HEK293T (cell line): Measurements from ENCODE around the gene DIDO1.
"Not testable (repeated sequence)": the region's sequence is repeated elsewhere in the genome, so short reads cannot be mapped to it uniquely, and the experiment has no call there.

ENCODE experiments used
- CTCF ChIA-PET: fragments of 350-600 bp; formaldehyde crosslinking; extraction: SDS; loops from one replicate; lab custom pipeline; 2021; ENCODE audit warnings: antibody characterized with exemption, inconsistent platforms; lab: Yijun Ruan, JAX
- POLR2A ChIA-PET: fragments of 350-600 bp; formaldehyde crosslinking; extraction: SDS; loops from one replicate; lab custom pipeline; 2020; ENCODE audit warnings: antibody characterized with exemption, inconsistent platforms; lab: Yijun Ruan, JAX
- DNase-seq: peaks from one replicate; pipeline ENCODE4 v3.0.0; 2012; ENCODE audit warnings: mixed read lengths; ENCODE audit errors: extremely low spot score
- ARNT ChIP-seq: fragments of 450-650 bp; IDR thresholded peaks from 2 replicates; pipeline ENCODE4 v1.6.1; 2017; ENCODE audit warnings: mild to moderate bottlenecking
- BHLHE40 ChIP-seq: fragments of 450-650 bp; IDR thresholded peaks from 2 replicates; pipeline ENCODE4 v1.6.1; 2016; ENCODE audit warnings: mild to moderate bottlenecking, moderate library complexity, borderline replicate concordance
- CTBP1 ChIP-seq: fragments of 450-650 bp; IDR thresholded peaks from 2 replicates; pipeline ENCODE4 v1.6.1; 2016; ENCODE audit warnings: borderline replicate concordance
- ELF4 ChIP-seq: fragments of 450-650 bp; IDR thresholded peaks from 2 replicates; pipeline ENCODE4 v1.6.1; 2017; ENCODE audit warnings: antibody characterized with exemption
- FOXA1 ChIP-seq: fragments of 450-650 bp; IDR thresholded peaks from 2 replicates; pipeline ENCODE4 v1.6.1; 2016; ENCODE audit warnings: mild to moderate bottlenecking
- FOXK2 ChIP-seq: fragments of 450-650 bp; IDR thresholded peaks from 2 replicates; pipeline ENCODE4 v1.6.1; 2016; ENCODE audit warnings: mild to moderate bottlenecking
- FOXM1 ChIP-seq: fragments of 450-650 bp; IDR thresholded peaks from 2 replicates; pipeline ENCODE4 v1.6.1; 2017; ENCODE audit warnings: mild to moderate bottlenecking, borderline replicate concordance
- HDGF ChIP-seq: fragments of 450-650 bp; IDR thresholded peaks from 2 replicates; pipeline ENCODE4 v1.6.1; 2017; ENCODE audit warnings: antibody characterized with exemption, borderline replicate concordance
- L3MBTL2 ChIP-seq: fragments of 450-650 bp; conservative IDR thresholded peaks from 2 replicates; pipeline ENCODE4 v1.6.1; 2016; ENCODE audit warnings: mild to moderate bottlenecking
- LEF1 ChIP-seq: fragments of 450-650 bp; IDR thresholded peaks from 2 replicates; pipeline ENCODE4 v1.6.1; 2017; ENCODE audit warnings: mild to moderate bottlenecking, borderline replicate concordance
- NFRKB ChIP-seq: fragments of 450-650 bp; IDR thresholded peaks from 2 replicates; pipeline ENCODE4 v1.6.1; 2016; ENCODE audit warnings: mild to moderate bottlenecking, moderate library complexity
- SP1 ChIP-seq: fragments of 450-650 bp; IDR thresholded peaks from 2 replicates; pipeline ENCODE4 v1.6.1; 2017
- SUZ12 ChIP-seq: fragments of 450-650 bp; IDR thresholded peaks from 2 replicates; pipeline ENCODE4 v1.6.1; 2016; ENCODE audit warnings: mild to moderate bottlenecking
- TARDBP ChIP-seq: fragments of 450-650 bp; IDR thresholded peaks from 2 replicates; pipeline ENCODE4 v1.6.1; 2016
- ZNF384 ChIP-seq: fragments of 450-650 bp; IDR thresholded peaks from 2 replicates; pipeline ENCODE4 v1.6.1; 2016
- TF ChIP-seq, protein P1 (sequence below): fragments of 450-650 bp; IDR thresholded peaks from 2 replicates; pipeline ENCODE4 v1.6.1; 2016

The DIDO1 gene

DNA sequence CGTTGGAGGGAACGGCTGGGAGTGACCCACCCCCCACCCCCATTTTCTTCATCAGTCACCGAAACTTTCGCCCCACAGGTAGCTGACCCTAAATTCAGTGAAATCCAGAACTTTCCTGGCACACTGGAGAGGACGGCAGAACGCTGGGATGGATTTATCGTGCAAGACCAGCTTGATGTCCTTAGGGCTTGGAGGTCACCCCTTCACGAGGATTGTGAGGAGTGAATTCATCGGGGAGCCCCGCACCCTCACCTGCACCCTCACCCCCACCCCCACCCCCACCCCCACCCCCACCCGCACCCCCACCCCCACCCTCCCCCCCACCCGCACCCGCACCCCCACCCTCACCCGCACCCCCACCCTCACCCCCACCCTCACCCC is 51.4 kb downstream of the DIDO1 start:
- TF ChIP-seq ARNT: no peak
- TF ChIP-seq HDGF: no peak
- no peak for TF ChIP-seq CTBP1
- no peak for TF ChIP-seq NFRKB
- TF ChIP-seq SUZ12: no peak
- TF ChIP-seq FOXA1: no peak
- TF ChIP-seq, protein P1, sequence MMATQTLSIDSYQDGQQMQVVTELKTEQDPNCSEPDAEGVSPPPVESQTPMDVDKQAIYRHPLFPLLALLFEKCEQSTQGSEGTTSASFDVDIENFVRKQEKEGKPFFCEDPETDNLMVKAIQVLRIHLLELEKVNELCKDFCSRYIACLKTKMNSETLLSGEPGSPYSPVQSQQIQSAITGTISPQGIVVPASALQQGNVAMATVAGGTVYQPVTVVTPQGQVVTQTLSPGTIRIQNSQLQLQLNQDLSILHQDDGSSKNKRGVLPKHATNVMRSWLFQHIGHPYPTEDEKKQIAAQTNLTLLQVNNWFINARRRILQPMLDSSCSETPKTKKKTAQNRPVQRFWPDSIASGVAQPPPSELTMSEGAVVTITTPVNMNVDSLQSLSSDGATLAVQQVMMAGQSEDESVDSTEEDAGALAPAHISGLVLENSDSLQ: no peak
- TF ChIP-seq FOXK2: no peak
- no peak for TF ChIP-seq FOXM1
- TF ChIP-seq L3MBTL2: no peak
- POLR2A ChIA-PET: interaction anchor here (1.2 to 2.1 kb wide), 2 partner anchors 13 to 63 kb away, joined by 4 to 13 read pairs; partner anchors contain the start of genes GID8 and TCFL5
- CTCF ChIA-PET: interaction anchor here (0.7 to 1.3 kb wide), 4 partner anchors 26 to 134 kb away, joined by 3 to 5 read pairs (median 4); no protein-coding TSS in a partner anchor
- DNase-seq: no peak

DNA sequence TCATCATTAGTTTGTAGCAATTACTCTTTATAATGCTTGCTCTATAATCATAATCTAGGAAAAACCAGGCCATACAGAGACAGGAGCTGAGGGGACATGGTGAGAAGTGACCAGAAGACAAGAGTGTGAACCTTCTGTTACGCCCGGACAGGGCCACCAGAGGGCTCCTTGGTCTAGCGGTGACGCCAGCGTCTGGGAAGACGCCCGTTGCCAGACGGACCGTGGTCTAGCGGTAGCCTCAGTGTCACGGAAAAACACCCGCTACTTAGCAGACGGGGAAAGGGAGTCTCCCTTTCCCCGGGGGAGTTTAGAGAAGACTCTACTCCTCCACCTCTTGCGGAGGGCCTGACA is 52.6 kb downstream of the DIDO1 start:
- not testable (repeated sequence) for DNase-seq
- ChIA-PET CTCF (interaction anchor here (0.6 kb wide), 1 partner anchor 24 kb away, joined by 3 read pairs; no protein-coding TSS in a partner anchor), POLR2A (interaction anchor here (1.2 to 1.4 kb wide), 2 partner anchors 12 to 78 kb away, joined by 3 read pairs; partner anchors contain the start of genes MRGBP and TCFL5)

DNA sequence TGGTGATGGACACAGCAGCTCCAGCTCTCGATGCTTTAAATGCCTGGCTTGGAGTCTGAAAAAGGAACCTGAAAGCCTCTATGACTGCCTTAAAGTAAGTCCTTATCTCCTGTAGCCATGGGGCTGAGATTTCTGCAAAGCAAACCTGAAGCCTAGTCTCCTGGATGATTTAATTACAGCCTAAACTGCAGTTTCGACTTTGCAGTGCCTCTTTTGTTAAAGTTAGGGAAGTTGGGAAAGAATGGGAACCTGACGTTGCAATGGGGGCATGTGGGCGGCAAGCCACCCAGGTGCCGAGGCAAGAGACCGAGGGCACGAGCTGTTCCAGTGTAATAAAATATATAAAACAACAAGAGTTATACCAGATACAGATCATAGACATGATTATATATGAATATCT is 53.0 kb downstream of the DIDO1 start:
- ChIA-PET CTCF (interaction anchor here (0.6 kb wide), 1 partner anchor 24 kb away, joined by 3 read pairs; no protein-coding TSS in a partner anchor), POLR2A (interaction anchor here (1.2 to 1.4 kb wide), 2 partner anchors 11 to 77 kb away, joined by 3 read pairs; partner anchors contain the start of genes MRGBP and TCFL5)
- DNase-seq: no peak
- TF ChIP-seq BHLHE40 (no peak), TARDBP (no peak), SUZ12 (no peak), FOXA1 (no peak), NFRKB (no peak), LEF1 (no peak), L3MBTL2 (no peak)
- TF ChIP-seq, protein P1: no peak

DNA sequence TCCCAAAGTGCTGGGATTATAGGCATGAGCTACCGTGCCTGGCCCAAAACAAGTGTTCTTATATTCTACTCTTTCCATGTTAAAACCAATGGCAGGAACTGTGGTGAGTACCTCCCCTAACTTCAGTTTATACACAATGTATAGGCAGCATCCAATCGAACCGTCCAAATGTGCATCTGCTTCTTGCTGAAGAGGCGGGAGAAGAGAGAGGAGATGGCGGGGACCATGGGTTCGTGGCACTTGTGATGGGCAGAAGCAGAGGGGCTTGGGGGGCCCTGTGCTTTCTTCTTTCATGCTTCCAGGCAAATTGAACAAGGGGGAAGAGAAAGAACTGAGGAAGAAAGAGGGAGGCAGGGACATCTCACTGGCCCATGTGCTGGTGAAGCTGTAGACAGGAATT is 53.4 kb downstream of the DIDO1 start:
- TF ChIP-seq ZNF384: no peak
- TF ChIP-seq ARNT: no peak
- TF ChIP-seq TARDBP: no peak
- TF ChIP-seq SP1: no peak
- TF ChIP-seq SUZ12: no peak
- TF ChIP-seq, protein P1: no peak
- TF ChIP-seq LEF1: no peak
- TF ChIP-seq CTBP1: no peak
- no peak for TF ChIP-seq HDGF
- TF ChIP-seq FOXM1: no peak
- no peak for TF ChIP-seq L3MBTL2
- TF ChIP-seq BHLHE40: no peak
- TF ChIP-seq FOXK2: no peak
- ChIA-PET CTCF (interaction anchor here (0.6 kb wide), 2 partner anchors 25 to 702 kb away, joined by 3 to 4 read pairs; no protein-coding TSS in a partner anchor), POLR2A (interaction anchor here (1.2 to 1.4 kb wide), 2 partner anchors 11 to 77 kb away, joined by 3 read pairs; partner anchors contain the start of genes MRGBP and TCFL5)
- no peak for DNase-seq

DNA sequence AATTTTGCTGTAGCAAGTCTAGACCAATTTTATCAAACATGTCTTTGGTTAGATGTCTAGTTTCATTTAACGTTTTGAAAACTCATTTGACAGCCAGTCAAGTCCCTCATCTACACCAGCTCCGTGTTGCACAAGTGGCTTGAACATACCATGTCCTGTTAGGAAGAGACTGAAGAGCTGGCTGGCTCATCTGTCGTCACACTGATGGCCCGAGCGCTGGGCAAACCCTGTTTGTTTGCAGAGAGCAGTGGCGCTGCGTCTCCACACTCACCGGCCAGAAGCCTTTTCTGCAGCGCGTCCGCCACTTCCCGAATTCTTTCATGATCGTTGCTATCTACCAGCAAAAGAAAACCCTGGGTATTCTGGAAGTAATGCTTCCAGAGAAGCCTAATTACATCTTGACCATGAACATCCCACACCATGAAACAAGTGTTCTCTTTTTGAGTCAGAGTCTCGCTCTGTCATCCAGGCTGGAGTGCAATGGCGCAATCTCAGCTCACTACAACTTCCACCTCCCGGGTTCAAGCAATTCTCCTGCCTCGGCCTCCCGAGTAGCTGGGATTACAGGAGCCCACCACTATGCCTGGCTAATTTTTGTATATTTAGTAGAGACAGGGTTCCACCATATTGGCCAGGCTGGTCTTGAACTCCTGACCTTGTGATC is 54.0 kb downstream of the DIDO1 start:
- TF ChIP-seq L3MBTL2 (no peak), FOXA1 (no peak)
- POLR2A ChIA-PET: interaction anchor here (1.4 kb wide), 1 partner anchor 10 kb away, joined by 3 read pairs; the partner anchor contains the start of gene TCFL5
- CTCF ChIA-PET: interaction anchor here (0.6 kb wide), 1 partner anchor 703 kb away, joined by 4 read pairs; no protein-coding TSS in a partner anchor
- no peak for DNase-seq

DNA sequence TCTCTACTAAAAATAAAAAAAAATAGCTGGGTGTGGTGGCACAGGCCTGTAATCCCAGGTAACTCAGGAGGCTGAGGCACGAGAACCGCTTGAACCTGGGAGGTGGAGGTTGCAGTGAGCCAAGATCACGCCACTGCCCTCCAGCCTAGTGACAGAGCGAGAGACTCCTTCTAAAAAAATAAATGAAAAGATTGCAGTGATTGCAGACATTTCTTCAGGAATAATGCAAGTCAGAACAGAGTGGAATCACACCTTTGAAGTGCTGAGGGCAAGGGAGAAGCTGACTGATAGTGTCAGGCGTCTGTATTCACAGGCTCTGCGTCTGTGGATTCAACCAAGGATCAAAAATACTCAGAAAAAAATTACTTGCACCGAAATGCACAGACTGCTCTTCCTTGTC is 62.1 kb downstream of the DIDO1 start:
- CTCF ChIA-PET: no interaction called here
- TF ChIP-seq FOXK2 (no peak), SP1 (no peak), LEF1 (no peak), ARNT (no peak), SUZ12 (no peak), BHLHE40 (no peak), L3MBTL2 (no peak), ELF4 (no peak), CTBP1 (no peak), TARDBP (no peak), NFRKB (no peak), FOXM1 (no peak), HDGF (no peak), ZNF384 (no peak), FOXA1 (no peak)
- TF ChIP-seq, protein P1: no peak
- POLR2A ChIA-PET: no interaction called here
- DNase-seq: no peak
